ENCODE data around the gene MYO19.

Gene MYO19

GRCh38 chr17:36534840-36535668 is at the start of gene MYO19, which contains the start of gene PIGW:
MYO19 (minus strand) TSS chr17:36534868; CDS start chr17:36532538, 2,330 bp downstream.
PIGW (plus strand) TSS chr17:36534987; CDS start chr17:36537102, 2,115 bp downstream.
- peak; percentile 98 for DNase-seq

DNA sequence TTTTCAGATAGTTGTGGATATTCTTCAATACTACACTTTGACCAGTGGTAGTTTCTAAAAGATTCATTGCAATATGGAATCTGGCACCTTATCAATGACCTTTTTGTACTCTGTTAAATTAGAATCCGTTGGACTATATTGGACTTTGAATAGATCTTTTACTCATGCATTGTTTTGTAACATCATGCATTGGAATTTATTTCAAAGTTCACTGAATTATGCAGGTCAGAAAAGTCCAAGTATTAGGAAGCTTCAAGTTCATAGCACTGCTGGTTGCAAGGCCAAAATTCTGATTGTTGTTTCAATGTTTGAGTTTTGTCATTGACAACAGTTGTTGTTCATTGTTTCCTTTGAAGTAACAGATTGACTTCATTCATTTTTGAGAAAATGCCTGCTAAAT is 49.1 kb upstream of the MYO19 start:
- DNase-seq = no peak

- no peak for DNase-seq
Measured at GRCh38 chr17:36578671-36579070, 44.0 kb upstream of the MYO19 start.

- DNase-seq = no peak
Measured at GRCh38 chr17:36576793-36577192, 42.1 kb upstream of the MYO19 start.

DNA sequence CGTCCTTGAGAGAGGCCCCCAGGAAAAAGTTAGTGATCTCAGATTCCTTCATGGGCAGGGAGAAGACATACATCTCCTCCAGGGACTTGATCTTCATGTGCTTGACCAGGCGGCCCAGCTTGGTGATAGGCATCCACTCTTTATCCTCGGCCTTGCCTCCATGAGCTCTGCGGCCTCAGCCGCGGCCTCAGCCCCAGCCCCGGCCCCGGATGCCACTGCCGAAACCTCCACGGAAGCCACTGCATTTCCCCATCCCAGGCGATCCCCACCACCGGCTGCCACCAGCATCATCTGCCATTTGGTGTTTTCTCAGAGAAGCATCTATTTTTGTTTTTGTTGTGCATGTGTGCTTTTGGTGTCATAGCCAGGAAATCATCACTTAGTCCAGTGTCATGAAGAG is 40.4 kb upstream of the MYO19 start:
- DNase-seq = no peak

DNA sequence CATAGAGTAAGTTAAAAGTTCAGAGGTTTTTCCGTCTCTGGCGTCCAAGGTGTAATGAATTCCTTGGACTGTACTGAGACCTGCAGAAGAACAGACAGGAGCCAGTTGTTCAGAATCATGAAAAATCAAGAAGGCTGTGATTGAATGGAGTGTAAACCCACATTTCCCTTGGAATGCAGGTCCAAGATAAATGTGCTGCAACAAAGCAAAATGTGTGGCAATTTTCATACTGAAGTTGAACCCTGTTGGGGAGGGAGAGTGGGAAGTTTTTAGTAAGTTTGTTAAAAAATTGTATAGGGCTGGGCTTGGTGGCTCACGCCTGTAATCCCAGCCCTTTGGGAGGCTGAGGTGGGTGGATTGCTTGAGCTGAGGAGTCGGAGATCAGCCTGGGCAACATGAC is 31.4 kb upstream of the MYO19 start:
- DNase-seq = no peak

GRCh38 chr17:36553459-36553858 is 18.8 kb upstream of the MYO19 start:
- DNase-seq = no peak

DNA sequence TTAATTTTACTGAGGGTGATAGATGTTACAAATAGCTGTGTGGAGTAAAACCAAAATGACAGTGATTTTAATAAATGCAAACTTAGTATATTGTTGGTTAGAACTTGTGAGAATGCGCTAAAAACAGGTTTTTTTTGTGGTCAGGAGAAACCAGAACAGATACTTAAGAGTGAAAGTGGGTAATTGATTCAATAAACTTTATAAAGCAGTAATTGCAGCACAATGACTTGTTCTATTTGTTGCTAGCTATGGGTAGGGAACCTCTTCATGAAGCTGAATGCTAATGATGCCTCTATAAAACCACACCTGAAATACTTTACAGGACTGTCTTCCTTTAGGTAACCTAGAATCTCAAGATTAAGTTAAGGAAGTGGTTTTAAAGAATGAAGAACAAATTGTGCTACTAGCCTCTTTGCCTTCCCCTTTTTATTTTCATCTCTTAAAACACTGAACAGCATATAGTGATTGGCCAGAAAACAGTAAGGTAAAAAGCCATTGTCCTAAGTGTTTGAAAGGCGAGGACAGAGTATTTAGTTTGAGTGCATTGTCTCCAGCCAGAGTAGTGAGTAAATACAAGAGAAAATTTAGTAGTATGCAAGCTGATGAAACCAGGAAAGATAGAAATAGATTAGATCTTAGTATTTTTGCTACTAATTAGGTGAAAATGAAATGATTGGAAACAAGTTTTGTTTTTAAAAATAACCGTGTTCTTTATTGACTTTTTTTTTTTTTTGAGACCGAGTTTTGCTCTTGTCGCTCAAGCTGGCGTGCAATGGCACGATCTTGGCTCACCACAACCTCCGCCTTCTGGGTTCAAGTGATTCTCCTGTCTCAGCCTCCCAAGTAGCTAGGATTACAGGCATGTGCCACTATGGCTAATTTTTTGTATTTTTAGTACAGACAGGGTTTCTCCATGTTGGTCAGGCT is 16.1 kb upstream of the MYO19 start:
- DNase-seq = no peak

- no peak for DNase-seq
Measured at GRCh38 chr17:36547776-36548175, 13.1 kb upstream of the MYO19 start.

DNA sequence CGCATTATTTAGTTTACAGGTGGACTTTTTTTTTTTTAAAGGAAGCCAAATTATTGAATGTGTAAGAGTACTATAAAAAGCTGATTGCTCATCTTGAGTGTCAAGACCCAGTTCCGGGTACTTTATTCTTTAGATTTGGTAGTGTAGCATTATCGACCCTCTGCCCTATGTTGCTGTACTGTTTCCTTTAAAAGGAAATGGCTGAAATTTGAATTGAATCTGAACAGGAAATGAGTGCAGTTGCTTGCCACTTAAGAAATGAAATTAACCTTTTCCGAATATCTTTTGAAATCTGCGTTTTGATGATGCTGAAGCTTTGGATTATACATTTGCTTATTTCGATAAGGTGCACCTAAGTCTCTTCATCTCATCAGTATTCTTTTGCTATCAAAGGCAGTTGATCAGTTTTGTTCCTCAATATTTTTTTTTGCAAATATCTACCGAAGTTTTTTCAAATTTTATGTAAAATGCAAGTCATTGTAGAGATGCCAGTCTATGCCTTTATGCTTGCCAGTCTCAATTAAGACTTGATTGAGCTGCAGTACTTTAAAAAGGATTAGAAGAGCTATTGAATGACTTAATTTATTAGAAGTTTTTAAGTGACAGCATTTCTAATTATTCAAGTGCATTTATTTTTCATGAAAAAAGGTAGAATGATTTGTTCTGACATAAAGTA is 11.9 kb upstream of the MYO19 start:
- DNase-seq = peak; percentile 43

GRCh38 chr17:36545465-36546417 is 11.1 kb upstream of the MYO19 start:
- peak; percentile 99 for DNase-seq

- DNase-seq = no peak
Measured at GRCh38 chr17:36545077-36545464, 10.4 kb upstream of the MYO19 start.

GRCh38 chr17:36544307-36545076 is 9.8 kb upstream of the MYO19 start, which contains the start of gene GGNBP2:
GGNBP2 (plus strand) TSS chr17:36544919; CDS start chr17:36545725, 806 bp downstream.
- peak; percentile 98 for DNase-seq

DNA sequence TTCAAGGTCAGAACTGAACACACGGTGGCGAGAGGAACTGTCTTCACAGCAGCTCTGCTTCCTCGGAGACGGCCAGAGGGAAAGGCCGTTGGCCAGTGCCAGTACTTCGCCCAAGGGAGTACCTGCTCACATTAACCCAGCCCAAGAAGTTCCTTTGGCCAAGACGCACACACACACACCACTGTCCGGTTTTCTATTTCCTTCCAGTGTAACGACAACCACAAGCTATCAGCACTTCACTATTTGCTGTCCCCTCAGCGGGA is 9.3 kb upstream of the MYO19 start:
- DNase-seq = peak; percentile 73

DNA sequence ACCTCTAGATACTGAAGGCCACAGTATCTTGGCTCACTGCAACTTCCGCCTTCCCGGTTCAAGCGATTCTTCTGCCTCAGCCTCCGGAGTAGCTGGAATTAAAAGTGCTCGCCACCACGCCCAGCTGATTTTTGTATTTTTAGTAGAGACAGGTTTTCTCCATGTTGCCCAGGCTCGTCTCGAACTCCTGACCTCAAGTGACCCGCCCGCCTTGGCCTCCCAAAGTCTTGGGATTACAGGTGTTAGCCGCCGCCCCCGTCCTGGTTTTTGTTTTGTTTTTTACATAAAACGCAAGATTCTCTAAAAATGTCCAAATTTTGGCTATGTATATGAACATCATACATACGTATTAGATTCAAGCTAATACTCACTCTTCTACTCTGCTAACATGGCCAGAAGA is 8.1 kb upstream of the MYO19 start:
- DNase-seq = no peak

DNA sequence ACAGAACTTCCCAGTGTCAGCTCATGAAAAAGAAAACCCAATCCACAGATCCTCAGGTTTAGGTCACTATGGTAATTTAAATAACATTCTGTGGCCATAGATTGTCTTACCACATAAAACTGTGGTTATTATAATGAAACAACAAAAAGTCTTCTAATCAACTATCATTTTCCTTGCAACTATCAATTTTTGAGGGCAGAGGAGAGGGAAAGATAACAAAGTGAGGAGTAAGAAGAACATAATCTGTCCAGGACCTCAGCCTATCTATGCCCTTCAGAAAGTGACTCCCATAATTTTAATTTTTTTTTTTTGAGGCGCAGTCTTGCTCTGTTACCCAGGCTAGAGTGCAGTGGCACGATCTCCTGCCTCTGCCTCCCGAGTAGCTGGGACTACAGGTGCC is 6.0 kb upstream of the MYO19 start:
- no peak for DNase-seq

GRCh38 chr17:36535669-36536081 is 1.0 kb upstream of the MYO19 start:
- no peak for DNase-seq

GRCh38 chr17:36533935-36534839 is 481 bp downstream of the MYO19 start:
- peak; percentile 91 for DNase-seq

GRCh38 chr17:36532435-36532975 is 2.2 kb downstream of the MYO19 start:
- no peak for DNase-seq

- DNase-seq = no peak
Measured at GRCh38 chr17:36529121-36529520, 5.5 kb downstream of the MYO19 start.
